HG03095 (cell line): ENCODE results near the gene TREML2.
"Not testable (repeated sequence)": the region's sequence is repeated elsewhere in the genome, so short reads cannot be mapped to it uniquely, and the experiment has no call there.

Experiments
- ATAC-seq: cut with Tn5 transposase; IDR thresholded peaks from one replicate; pipeline ENCODE4 v1.9.1; 2021; ENCODE audit warnings: moderate library complexity; ENCODE audit not compliant: unreplicated experiment

TREML2 gene

DNA sequence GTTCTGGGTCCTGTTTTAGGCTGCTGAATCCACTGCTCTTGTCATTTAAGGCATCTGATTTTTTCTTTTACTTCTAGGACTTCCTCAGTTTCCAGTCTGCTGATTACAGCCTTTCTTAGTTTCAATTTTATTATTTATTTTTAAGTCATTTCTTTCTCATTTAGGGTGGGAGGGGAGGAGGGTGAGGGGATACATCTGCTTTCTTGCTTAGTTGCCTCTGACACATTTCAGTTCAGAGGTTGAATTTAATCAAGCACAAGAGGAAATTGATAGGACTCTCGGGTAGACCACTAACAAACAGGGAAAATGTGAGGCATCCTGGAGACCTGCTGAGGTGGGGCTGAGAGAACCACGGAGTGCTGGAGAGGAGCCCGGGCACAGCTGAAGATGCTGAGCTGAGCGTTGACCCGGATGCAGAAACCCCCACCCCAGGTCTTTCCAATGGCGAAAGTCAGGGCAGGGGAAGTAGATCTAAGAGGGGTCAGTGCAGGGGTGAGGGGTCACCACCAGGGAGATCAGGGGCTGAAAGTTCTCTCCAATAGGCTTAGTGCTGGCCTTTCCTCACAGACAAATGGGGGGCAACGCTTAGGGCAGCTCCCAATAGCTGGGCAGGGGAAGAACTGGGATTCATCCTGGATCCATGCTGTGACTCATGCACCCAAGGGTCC lies 7.6 kb upstream of the TREML2 start:
- ATAC-seq, result no peak

DNA sequence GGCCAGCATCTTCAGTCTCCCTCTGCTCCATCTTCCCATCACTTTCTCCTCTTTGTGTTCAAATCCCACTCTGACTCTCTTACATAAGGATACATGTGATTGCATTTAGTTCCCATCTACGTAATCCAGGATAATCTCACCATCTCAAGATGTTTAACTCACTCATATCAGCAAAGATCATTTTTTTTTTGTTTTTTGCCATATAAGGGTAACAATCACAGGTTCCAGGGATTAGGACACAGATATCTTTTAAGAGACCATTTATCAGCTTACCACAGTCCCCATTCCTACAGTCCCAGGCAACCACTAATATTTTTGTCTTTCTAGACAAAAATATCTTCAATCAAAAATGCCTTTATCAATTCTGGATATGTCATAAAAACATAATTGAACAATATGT lies 3.2 kb upstream of the TREML2 start:
- no peak for ATAC-seq

DNA sequence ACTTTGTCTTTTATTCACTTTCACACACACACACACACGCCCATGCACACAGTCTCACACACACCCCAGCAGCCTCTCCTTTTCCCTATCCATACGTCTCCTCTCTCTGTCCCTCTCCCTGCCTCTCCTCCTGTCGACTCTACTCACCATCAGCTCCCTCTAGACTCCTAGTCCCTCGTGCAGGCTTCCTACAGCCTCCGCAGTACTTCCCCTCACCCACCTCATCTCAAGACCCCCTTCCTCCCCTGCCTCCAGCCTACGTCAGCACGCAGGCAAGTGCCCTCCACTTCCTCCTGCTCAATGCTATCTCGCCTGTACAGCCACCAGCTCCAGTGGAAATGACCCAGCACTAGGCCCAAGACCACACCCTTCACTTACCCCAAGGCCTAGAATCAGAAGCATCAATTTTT lies 820 bp upstream of the TREML2 start:
- ATAC-seq, result no peak

DNA sequence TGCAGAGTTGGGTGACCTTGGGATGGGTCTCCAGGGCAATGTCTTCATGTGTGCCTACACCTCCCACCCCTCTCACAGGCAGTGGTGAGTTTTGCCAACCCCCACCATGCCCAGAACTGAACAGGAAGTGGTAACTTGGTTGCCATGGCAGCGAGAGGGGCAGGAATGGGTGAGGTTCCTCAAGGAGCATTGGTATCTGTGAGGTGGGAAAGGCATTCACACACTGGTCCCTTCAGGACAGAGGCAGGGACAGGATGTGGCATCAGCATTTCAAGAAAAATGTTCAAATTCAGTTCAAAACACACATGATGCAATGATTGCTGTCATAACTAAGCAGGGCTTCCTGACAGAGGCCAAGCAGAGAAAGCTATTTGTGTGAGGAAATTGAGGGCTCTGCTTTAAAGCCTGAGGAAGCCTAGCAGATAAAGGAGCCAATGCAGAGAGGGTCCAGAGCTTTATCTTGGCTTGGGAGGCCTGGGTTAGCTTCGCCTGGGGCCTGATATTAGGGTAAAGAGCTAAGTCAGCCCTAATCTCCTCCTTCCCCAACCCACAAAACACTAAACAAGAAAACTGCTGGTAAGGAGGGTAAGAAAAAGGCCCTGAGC lies 551 bp downstream of the TREML2 start:
- ATAC-seq, result no peak

DNA sequence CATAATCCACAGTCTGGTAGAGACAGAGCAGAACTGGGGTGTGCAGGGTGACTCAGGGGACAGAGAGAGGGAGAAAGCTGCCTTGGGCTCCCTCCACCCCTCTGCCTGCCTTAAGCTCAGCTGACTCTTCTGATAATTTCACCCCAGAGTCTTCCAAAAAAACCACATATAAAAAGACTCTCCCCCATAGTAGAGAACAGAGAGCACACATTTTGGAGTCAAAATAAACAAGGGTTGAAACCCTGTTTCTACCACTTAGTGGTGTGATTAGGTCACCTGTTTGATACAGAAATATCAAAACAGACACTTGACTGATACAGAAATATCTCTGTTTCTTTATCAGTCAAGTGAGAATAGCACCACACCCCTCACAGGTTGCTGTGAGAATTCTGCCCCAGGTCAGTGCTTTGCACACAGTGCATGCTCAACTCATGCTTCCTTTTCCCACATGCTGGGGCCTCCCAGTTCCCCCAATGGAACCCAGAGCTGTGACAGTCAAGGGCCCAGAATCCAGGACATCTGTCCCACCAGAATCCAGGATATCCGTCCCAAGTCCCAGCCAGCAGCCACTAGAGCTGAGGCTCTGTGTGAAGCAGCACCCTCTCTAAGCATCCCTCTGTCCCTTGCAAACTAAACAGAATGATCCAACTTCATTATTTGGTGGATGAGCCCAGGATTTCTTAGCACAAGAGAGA lies 1.2 kb downstream of the TREML2 start:
- ATAC-seq, result peak; percentile 57

DNA sequence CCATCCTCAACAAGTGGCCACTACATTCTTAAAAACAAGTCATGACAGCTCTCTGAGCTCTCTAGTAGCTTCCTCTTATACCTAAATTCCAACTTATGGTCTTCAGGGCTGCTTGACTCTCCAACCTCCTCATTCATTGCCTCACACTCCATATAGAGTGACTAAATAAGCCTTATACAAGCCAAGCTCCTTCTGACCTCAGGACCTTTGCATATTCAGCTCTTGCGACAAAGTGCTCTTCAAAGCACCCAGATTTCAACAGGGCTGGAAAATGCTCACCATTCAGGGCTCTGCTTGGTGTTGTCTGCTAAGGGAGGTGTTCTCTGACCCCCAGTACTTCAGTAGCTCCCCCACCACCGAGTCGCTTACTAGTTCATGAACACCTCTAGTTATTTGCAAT lies 3.7 kb downstream of the TREML2 start:
- no peak for ATAC-seq

DNA sequence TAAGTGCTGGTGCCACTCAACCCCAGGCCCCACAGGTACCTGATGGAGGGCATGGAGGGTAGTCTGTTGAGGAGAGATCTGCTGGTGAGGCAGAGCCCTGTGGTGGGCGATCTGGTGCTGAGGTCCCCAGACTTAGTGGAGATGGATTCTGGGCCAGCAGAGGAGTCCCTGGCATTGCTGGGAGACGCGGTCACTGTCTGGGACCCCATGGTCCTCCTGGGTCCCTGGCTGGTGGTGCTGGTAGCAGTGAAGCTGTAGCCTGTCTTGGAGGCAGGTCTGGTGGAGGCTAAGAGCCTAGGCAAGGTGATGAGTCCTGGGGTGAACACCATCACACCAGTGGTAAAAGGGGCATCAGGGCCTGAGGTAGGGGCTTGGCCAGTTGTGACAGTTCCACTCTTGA lies 6.6 kb downstream of the TREML2 start:
- ATAC-seq, result no peak

DNA sequence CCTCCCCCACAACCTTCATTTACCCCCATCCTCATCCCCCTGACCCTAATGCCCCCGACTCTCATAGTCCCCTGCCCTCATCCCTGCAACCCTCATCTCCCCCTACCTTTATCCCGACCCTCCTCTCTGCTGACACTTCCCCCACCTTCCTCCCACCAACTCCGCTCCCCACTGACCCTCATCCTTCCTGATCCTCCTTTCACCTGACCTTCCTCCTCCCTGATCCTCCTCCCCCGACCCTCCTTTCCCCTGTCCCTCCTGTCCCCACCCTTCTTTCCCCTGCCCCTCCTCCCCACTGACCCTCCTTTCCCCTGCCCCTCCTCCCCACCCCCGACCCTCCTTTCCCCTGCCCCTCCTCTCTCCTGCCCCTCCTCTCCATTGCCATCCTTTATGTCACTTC lies 7.1 kb downstream of the TREML2 start:
- no peak for ATAC-seq

DNA sequence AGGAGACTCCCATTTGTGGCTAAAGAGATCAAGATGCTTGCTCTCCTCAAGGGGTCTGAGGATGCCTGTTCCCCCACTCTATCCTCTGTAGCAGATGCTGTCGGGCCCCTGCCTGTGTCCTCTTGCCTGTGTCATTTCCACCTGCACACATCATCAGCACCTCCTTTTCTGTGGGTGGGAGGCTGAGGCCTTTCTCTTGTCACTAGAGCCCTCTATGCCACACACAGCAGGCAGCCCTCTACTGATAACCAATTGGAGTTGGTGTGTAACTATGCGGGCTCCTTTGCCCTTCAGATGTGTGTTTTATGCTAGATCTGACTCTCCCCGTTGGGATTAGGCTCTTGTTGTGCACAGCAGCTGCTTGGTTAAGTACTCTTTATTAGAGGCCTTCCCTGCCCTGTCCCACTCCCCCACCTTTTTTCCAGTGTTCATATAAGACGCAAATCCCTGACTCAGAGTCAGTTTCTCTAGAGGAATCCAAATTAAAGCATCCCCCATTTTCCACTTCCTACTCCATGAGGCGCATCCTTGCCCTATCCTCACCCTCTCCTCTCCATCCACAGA lies 7.7 kb downstream of the TREML2 start:
- no peak for ATAC-seq

DNA sequence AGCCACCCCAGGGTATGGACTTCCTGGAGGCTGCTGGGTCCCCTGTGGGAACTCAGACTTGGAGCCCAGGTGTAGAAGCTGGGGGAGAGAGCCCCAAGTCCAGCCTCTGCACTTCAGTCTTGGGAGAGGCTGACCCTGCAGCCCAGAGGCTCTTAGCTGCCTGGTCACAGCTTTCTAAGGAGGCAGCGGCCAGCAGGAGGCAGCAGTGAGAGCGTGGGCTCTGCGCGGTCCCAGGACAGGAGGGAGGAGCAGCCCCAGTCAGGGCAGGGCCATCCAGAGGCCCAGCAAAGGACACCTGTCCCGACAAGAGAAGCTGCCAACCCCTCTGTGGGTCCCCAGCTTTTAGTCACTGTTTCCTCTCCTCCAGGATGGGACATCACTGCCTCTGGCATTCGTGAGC lies 9.4 kb downstream of the TREML2 start:
- ATAC-seq, result no peak

DNA sequence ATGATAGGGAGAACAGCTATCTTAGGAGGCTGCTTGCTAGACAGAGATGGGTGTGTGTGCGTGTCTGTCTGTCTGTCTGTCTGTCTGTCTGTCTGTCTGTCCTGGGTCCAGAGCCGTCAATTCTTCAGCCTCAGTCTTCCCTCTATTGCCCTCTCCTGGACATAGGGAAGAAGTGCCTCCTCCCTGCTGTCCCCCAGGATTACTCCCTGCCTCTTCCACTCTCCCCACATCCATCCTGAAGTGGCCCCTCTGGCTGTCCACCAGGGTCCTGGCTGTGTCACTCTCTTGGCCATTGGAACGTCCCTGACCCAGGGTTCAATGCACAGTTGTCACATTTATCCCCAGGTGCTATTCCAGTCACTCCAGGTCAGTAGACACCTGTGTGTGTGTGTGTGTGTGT lies 10.2 kb downstream of the TREML2 start:
- ATAC-seq, result no peak

DNA sequence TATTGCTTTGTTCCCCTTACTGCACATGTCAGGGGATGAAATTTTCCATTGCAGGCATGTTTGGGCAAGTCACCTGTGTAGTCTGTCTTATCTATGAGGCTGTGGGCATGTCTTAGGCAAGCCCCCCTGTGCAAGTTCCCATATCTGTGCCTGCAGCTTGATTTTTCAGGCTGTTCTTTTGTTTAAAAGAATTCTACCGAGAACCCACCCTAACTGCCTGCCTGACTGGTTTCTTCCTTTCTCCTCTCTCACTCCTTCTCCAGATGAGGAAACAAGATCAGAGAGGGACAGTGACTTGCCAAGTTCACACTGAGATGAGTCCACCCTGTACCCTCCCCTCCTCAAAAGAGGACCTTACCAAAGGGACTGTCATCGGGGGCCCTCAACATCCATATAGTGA lies 11.0 kb downstream of the TREML2 start:
- no peak for ATAC-seq

DNA sequence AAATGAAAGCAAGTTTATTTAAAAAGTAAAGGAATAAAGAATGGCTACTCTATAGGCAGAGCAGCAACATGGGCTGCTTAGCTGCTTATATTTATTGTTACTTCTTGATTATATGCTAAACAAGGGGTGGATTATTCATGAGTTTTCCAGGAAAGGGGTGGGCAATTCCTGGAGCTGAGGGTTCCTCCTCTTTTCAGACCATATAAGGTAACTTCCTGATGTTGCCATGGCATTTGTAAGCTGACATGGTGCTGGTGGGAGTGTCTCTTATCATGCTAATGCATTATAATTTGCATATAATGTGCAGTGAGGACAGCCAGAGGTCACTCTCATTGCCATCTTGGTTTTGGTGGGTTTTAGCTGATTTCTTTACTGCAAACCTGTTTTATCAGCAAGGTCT lies 11.9 kb downstream of the TREML2 start:
- ATAC-seq, result not testable (repeated sequence)

DNA sequence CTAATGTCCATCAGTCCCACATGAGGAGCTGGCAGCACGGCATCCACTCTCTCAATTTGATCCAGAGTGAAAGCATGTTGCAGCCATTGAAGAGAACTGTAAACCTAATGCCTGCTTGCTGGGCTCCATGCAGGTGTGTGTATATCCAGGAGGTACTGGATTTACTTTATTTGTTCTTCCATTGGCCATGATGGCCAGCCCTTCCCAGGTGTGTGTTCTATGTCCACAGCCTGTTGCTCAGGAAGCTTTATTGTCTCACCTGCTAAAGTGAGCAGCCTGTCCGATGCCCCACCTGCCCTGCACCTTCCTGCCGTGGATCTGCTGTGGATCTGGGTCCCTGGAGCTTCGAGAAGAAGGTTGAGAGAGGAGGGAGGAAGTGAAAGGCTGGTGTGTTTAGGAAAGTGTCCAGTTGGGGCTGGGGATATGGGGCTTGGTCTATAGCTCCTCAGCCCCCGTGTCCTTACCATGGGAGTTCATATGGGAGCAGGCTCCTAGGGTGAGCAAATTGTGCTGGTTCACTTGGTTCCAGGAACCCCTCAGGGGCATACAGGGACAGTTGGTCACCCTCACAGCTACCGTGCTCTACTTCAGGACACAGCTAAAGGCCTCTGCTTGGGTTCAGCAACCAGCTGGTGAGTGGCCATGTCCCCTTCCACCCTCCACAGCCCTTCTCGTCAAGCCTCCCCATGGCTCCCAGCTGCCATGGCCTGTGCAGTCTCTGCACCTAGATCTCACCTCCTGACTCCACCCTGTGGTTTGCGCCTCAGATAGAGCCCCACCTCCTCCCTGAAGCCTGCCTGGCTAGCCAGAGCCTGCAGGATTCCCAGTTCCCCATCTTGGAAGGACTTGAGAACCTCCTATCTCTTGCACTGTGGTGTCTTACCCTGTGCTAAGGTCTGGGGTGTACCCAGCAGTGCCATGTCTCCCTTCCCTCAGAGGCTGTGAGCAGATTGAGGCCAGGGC lies 12.7 kb downstream of the TREML2 start:
- ATAC-seq, result no peak

DNA sequence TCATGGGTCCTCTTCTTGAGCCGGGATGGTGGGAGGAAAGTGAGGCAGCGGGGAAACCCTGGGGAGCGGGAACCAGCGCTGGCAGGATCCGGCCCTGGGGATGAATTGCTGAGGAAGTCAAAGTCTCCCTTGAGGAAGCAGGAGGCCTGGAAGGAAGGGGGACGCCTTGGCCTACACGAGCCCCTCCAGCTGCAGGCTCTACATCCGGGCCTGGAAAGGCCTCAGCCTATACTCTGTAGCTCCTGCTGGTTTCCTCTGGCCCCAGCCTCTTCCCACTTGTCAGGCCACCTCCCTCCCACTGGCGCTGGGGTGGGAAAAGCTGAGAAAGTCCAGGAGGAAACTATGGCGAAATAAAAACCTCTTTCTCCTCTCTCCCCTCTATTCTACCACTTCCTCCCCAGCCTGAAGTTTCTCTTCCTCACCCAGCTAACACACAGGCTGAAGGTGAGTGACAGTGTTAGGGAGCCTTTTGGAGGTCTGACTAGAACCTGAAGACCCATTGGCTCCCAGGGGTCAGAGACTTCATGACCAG lies 14.9 kb downstream of the TREML2 start:
- no peak for ATAC-seq

DNA sequence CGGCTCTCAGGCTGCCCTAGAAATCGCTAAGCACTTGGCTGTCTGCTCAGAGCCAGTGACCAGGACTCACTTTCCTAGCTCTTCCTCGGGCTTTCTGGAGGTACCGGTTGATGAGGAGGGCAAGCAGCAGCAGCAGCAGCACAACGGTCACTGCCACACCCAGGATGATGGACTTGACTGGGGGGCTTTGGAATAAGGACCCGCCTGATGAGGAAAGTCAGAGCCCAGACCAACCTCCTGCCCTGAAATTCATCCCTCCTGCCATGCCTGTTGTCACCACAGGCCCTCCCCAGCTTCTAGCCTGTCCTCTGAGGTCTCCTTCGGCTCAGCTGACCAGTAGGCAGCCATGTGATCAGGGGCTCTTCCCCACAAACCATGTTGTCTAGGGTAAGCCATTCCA lies 16.2 kb downstream of the TREML2 start:
- no peak for ATAC-seq

DNA sequence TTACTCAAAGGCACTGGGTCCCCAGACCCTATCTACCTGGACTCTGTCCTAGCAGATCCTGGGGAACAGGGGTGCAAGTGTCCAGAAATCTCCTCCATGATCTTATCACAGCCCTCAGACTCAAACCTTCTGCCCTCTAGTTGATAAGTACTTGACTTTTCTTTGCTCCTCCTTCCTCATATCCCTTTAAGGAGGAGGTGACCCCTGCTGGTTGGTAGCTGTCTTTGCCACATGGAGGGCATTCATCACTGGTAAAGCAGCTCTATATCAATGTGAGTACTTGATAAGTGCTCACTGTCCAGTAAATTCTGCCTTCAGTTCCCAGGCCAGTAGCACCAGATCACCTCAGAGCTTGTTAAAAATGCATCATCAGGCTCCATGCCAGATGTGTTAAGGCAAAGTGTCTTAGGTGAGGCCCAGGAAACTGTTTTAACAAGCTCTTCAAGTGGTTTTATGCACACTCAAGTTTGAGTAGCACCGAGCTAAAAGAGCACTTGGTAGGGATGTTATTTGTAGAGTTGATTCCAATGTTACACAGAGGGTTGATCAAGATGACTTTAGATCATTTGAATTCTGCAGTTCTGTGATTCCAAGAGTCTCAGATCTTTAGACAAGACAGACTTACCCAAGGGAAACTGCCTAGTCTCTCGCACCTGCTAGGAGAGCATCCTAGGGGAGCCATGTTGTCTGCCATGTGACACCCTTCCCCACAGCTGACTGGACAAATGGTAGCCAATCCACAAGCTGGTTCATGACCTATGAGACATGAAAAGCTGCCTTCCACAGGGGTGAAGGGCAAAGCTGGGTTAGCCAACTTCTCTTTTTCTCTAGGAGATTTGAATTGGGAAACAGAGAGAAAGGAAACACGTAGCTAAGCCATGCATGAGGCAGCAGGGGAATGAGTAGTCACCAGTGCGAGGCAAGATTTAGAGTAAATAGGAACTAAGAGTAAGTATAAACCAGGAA lies 18.6 kb downstream of the TREML2 start:
- ATAC-seq, result peak; percentile 57

DNA sequence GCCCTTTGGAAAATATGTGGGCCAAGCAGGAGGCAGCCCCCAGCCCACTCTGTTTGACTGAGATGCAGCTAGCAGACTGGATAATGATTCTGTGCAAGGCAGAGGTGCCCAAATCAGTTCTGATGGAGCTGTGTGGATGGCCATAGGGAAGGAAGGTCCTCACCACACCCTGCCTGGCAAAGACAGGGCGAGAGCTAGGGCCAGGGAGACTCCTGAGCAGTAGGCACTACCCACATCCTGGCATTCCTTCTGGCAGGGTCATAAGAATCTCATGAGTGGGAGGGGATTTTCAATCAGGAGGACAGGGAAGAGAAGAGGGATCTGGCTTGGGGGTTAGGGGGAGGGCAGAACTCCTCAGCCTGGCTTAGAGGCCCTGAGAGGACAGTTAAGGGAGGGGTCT lies 19.4 kb downstream of the TREML2 start:
- no peak for ATAC-seq

DNA sequence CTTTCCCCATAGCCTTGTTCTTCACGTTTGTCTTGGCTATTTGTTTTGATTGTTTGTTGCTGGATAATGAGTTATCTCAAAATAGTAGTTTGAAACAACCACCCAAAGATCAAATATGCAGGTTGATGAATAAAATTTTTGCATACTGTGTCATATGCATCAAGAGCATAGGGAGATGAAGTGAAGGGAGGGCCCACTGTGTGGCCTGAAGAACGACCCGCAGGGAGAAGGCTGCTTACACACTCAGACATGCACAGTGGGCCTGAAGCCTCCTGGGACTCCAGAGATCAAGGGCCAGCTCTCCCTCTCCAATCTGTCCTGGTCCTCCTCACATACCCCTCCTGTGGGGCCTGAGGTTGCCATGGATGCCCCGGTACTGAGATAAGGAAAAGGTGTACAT lies 21.8 kb downstream of the TREML2 start:
- no peak for ATAC-seq

DNA sequence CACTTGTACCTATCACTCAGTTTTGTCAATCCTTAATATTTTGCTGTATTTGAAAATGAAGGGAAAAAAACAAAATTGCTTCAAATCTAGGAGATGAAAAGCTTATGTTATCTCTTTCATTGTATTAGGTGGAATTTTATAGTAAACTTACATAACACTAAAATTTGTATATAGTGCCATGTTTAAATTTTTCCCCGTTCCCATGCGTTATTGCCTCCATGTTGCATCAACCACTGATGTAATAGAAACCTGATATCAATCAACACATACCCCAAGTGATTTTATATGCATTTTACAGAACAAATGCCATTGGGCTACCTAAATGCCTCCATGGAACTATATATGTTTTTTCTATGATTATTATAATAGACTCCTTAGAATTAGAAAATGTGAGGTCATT lies 23.3 kb downstream of the TREML2 start:
- ATAC-seq, result no peak
